ENCODE measurements around the gene PLXNA4.

The PLXNA4 gene

GRCh38 chr7:132434041-132434440, 142.2 kb downstream of the PLXNA4 start:
- no peak for DNase-seq

DNA sequence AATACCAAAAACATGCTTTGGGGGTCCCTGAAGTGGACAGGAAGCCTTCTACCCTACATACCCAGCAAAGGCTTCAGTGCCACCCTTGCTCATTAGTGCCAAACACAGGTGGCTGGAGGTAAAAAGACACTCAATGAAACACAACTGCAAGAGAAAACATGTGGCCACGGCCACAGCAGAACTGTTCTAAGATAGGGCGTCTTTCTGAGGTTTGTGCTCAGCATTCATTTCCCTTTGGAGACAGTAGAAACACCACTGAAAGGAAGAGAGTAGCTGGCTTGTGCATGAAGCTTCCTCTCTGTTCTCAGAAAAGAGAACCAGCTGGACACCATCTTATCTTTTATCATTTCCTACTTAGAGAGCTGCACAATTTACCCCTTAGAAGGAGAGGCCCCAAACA, 143.0 kb downstream of the PLXNA4 start:
- no peak for DNase-seq

DNA sequence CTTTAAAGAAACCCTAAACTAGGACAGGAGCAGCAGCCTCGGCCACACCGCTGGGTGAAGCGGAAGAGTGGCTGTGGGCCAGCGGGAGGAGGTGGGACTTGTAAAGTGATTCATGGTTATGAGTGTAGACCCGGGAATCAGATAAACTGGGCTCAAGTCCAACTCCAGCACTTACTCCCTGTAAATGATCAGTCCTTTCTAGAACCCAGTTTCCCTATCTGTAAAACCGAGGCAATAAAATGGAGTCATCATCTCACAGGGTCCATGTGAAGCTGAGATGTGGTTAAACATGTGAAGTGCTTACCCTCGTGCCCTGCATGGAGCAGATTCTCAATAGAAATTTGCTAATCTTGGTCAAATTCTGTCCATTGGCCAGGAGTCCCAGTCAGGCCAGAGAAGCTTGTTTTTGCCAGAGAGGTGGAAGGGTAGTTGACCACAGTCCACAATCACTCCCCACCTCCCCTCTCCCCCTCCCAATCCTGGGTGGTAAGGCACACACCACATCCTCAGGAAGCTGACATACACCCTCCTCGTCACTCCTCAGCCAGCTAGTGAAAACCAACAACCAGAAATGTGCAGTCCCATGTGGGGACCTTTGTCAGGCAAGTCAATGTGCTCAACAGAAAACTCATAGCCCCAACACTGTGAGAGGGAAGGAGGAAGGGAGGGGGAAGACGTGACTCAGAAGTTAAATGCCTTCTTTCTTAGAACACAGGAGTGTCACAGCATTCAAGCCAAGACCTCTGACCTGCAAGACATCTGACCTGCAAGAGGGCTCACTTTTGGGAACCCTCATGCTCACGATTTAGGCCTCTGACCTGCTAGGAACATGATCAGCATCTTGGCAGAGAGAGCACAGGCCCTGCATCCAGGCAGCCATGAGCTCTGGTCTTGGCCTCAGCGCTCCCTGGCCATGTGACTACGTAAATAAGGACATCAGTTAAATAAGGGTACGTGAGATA, 145.1 kb downstream of the PLXNA4 start:
- peak; percentile 94 for DNase-seq

GRCh38 chr7:132430041-132430855, 146.0 kb downstream of the PLXNA4 start:
- DNase-seq = peak; percentile 59

DNA sequence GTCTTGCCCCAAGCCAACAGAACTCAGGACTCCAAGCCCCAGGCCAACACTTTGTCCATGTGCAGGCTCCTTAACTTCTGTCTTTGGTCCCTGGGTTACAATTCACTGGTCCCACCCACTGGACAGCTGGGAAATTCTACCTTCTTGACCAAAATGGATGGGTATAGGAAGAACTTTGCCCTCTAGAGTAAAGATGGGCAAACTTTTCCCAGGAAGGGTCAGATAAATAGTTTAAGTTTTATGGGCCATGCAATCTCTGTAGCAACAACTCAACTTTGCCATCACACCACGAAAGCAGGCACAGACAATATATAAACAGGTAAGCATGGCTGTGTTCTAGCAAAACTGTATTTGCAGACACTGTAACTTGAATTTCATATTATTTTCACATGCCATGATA, 147.1 kb downstream of the PLXNA4 start:
- DNase-seq = no peak

- DNase-seq = no peak
Observed at GRCh38 chr7:132428247-132428919, 147.9 kb downstream of the PLXNA4 start.

DNA sequence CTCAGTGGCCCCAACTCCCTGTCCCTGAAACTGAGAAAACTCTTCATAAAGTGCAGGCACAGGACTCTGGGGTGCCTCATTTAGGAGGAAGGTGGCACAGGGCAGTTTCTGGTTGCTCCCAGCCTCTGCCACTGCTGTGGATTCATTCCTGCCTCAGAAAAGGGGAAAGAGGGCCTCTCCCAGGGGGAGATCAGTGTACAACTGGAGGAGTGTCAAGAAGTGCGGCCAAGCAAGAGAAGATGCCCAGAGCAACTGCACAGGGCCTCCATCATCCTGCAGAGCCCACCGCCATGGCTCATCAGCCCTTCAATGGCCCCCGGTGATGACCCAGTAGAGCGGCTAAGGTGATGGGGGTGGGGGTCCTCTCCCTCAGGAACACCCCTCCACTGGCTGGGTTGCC, 150.3 kb downstream of the PLXNA4 start:
- no peak for DNase-seq

- no peak for DNase-seq
Observed at GRCh38 chr7:132424821-132425724, 151.2 kb downstream of the PLXNA4 start.

GRCh38 chr7:132424277-132424676, 152.0 kb downstream of the PLXNA4 start:
- no peak for DNase-seq

DNA sequence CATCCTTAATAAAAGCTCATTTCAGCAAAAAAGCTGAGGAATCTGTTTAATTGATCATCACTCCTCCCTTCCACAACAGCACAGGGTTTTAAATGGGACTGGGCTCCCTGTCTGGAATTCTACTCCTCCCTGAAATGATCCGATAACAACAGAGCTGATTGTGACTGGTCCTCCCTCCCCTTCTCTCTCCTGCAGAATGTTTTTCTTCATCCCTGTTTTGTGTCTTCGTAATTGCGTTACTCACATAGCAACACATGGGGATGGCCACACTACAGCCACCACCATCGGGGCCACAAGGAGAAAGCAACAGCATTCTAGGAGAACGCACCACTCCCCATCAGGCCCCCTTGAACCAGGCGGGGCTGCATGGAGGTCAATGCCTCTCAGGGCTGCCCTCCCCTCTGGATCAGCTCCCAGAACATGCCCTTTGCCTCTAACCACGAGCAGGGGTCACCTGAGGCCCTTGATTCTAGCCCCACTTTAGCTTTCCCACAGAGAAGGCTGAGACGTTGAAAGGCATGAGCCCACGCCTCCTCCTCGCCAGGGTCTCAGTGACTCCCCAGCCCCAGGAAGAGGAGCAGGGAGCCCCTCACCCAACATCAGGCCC, 152.6 kb downstream of the PLXNA4 start:
- no peak for DNase-seq

GRCh38 chr7:132422502-132423111, 153.7 kb downstream of the PLXNA4 start:
- peak; percentile 50 for DNase-seq

DNA sequence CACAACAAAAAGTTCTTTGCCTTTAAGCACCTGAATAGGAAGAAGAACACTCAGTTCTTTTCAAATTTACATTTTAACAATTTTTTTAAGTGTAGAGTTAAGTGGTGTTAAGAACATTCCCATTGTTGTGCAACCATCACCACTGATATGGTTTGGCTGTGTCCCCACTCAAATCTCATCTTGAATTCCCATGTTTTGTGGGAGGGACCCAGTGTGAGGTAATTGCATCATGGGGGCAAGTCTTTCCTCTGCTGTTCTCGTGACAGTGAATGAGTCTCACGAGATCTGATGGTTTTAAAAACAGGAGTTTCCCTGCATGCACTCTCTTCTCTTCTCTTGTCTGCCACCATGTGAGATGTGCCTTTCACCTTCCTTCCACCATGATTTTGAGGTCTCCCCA, 155.7 kb downstream of the PLXNA4 start:
- no peak for DNase-seq

DNA sequence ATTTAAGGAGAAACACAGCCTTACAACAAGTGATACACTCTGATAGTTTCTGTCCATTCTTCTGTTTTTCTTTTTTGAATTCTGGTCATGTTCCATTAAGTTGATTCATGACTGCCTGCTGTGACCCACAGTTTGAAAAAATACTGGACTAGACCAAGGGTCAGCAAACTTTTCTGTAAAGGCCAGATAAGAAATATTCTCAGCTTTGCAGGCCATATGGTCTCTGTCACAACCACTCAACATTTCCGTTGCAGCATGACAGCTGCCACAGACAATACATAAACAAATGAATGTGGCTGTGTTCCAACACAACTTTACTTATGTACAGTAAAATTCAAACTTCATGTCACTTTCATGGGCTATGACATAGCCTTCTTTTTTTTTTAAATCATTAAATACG, 156.7 kb downstream of the PLXNA4 start:
- no peak for DNase-seq

DNA sequence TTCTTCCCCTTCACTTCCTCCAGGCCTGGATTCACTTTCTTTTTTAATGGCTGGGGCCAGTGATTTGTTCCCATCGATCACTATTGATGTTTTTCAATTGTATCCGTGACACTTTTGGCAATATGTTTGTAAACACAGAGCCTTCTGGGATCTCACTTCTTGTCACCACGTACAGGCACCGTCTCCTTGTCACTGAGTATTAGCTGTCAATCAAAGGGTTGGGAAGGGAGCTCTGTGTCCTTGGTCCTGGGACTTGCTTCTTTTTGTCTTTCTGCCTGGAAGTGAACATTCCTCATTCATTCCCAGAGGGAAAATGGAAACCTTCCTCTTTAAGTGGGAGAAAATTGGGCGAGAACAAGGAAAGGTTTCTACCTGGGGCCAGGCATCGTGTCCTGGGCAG, 157.4 kb downstream of the PLXNA4 start:
- no peak for DNase-seq

DNA sequence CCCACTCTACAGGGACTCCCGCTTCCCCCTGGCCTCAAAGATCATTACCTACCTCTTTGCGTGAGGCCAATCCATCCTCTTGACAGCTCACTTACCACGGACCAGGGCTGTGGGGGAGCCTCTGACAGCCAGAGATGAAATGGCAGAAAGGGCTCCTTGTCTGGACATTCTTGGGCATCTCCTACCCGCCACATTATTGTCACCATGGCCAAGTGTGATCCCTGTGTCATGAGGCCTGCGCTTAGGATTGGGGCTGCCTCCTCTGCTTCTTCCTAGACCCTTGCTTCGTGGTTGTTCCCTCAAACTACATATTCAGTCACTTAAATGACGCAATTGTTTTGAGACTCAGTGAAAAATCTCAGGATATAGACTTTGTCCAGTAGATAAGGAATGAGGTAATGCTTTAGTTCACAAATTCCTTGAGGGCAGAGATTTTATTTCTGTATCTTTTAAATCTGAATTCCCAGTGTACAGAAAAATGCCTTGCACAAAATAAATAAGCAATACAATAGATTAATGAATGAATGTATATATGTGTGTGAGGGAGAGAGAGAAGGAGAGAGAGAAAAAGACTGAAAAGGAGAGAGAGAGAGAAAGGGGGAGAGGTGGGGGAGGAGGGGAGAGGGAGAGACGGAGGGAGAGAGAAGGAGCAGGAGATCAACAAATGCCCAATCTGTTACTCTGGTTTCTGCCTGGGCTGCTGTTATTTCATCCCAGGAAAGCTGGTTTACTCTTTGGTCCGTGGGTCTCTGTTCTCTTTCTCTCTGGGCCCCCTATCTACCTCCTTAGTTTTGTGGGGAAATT, 159.0 kb downstream of the PLXNA4 start:
- DNase-seq = no peak

GRCh38 chr7:132416395-132416794, 159.9 kb downstream of the PLXNA4 start:
- DNase-seq = no peak

- no peak for DNase-seq
Observed at GRCh38 chr7:132415259-132415658, 161.0 kb downstream of the PLXNA4 start.

- DNase-seq = no peak
Observed at GRCh38 chr7:132414857-132415256, 161.4 kb downstream of the PLXNA4 start.

- no peak for DNase-seq
Observed at GRCh38 chr7:132412435-132412834, 163.8 kb downstream of the PLXNA4 start.

DNA sequence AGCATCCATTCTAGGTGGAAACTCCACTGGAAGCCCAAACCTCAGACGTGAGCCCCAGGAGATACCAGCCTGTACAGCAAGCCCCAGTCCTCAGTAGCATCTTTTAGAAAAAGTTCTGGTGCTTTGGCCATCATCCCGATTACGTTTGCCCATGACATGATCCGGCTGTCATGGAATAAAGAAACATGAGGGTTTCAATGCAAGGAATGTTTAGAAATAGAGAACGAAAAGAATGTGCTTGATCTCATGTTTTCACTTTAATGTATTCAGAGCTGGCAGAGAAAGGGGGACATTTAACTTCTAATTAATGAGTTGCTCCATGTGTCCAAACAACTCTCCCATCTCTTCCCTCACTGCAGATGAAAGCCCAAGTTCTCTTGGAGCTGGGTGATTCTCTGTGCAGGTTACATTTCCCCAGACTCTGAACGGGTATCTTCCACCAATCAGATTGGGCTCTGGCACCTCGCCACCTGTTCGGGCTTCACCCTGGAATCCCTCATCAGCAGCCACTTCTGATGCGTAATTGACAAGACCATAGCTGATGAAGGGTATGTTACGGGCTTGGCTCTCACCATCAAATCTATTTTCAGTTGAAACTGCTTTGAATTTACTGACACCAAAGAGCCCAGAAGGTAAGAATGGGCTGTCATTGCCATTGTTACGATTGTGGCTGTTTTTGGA, 165.3 kb downstream of the PLXNA4 start:
- DNase-seq = no peak
